Fibroblast of gingiva (primary cell): ENCODE data around the gene FBXL14.

ENCODE experiments used
- DNase-seq: peaks from one replicate; pipeline ENCODE4 v3.0.0-alpha.2; 2011; ENCODE audit warnings: low read depth

The FBXL14 gene

DNA sequence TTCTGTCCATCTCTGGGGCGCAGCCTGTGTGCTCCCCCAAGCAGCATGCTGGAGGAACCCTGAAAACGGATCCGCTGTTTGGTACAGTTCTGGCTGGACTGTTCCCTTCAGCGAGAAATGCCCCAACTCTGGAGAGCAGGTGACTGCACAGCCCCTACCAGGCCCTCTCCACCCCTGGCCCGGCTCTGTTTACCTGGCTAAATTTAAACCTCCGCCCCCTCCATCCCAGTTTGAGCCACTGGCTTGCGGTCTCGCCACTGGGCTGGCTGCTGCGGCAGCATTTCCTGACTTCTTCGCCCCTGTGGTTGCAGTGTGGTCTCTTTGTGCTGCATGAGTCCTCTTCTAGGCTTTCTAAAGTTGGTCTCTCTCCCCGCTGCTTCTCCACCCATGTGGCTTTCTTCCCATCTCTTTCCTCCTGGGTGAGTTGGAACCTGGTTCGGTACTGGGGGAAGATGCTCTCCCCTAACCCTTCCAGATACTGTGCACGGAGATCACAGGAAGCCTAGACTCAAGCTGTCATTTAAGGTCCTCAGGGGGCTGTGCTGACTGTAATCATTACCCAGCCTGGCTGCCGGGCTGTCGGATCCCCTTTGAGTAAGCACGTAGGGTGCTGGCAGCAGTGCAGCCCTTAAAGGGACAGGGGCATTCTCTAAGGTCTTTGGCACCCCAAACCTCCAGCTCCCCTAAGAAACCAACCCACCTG lies 60.6 kb downstream of the FBXL14 start:
- no peak for DNase-seq

DNA sequence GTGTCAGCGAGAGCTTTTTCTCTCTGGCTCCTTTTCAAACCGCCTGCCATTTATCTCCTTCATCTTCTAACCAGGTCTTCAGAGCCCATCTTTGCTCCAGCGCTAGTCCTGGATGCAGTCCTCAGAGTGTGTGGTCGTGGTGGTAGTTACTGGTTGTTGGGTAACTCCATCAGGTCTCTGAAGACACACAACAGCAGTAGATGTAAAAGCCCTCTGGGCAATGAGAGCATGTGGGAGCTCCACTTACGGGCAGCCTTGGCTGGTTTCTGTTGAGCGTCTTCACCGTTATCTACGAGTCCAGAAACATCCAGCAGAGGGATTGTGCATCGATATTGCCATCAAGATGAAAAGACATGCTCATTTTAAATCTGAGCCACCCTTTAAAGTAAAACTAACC lies 61.2 kb downstream of the FBXL14 start:
- DNase-seq: peak; percentile 62

DNA sequence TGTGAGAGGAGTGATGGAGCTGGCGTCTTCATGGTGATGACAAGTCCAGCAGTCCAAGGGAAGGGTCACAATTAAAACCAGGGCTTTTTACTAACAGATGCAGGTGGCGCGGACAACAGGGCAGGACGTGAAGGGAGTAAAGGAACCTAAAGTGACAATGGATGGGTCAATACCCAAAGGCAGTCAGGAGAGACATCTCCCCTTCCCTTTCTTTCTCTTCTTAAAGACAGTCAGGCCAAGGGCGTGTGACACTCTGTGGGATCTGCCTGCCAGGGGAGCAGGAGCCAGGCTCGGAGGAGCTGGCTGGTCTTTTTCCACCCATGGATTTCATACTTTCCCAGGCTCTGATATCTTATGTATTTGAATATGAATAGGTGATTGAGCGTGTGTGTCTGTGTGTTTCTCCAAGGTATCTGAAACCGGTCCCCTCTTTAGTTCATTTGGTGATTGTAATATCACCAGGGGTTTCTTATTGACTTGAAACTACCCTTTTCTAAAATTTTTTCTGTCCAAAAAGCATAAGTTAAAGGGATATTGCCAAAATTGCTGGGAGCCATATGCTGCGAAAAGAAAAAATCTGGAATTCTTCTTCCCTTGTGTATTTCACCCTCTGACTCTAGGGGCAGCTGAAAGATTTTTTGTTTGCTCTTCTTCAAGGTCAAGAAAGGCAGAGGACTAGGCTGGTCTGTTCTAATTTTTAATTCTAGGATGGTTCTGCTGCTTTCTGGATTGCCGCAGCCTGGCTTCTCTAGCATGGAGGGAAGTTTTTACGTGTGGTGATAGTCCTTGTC lies 61.8 kb downstream of the FBXL14 start:
- no peak for DNase-seq

DNA sequence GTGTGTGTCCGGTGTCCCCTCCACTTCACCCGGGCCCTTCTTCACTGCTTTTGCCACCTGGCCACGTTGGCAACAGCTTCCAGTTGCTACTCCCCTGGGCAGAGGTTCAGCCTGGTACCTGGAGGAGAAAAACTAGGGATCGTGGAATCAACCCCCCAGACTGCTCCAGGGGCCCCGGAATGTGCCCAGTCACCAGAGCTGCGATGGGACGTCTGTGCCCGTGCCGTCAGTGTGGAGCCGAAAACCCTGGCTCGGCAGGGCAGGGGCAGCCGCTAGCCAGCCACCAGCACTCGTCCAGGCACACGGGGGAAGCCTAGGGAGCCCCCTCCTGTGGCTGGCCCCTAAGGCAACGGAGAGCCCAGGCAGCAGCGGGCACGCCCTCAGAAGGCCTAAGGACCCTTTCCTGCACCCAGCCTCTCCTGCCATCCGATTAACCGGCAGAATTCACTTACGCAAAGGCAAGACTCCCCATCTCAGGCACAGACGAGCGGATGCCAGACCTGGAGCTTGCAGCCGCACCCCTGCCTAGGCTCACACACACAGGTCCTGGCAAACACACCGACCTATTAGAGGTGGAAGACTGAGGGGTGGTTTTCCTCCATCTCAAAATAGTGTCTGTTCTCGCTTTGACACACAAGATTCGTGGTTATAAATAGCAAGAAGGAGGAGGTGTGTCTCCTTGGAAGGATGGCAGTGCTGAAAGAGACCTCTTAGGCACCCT lies 62.6 kb downstream of the FBXL14 start:
- no peak for DNase-seq

DNA sequence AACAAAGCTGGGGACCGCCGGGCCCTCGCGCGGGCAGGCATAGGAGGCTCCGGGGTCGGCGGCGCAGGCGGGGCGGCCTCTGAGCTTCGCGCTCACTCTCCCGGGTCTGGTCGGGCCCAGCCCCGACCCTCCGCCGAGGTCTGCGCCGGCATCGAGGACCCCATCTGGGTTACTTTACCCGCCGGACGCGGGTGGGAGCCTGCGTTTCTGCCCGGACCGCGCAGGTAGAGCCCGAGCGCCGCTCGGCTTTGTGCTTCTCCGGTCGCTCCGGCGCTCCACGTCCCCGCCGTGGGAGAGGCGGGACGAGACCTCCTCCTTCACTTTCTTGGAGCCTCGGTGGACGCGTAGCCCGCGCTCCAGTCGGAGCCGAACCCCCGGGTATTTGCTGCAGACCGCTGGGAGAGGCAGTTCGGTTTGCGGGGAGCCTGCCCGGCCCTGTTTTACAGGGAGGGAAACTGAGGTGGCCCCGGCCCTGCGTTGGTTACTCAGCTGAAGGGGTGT lies 63.2 kb downstream of the FBXL14 start:
- DNase-seq: no peak

DNA sequence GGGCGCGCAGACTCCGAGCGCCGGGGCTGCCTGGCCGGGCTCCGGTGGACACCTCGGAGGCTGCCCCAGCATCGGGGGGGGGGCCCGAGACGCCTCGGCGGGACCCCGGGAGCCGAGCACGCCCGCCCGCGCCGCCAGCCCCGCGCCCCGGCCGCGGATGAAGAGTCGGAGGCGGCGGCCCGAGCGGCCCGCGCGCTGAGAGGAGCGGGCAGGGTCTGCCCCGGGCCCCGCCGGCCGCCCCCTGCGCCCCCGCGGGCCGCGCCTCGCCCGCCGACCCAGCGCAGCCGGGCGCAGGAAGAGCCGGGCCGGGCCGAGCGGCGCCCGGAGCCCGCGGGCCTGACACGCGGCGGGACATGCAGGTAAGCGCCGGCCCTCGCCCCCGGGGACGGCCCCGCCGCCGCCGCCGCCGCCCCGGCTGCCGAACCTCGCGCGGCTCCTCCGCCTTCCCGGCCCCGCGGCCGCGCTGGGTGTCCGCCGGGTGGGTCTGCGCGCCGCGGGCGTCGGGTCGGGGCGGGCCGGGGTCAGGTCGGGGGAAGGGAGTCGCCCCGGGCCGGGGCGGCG lies 63.7 kb downstream of the FBXL14 start:
- no peak for DNase-seq

DNA sequence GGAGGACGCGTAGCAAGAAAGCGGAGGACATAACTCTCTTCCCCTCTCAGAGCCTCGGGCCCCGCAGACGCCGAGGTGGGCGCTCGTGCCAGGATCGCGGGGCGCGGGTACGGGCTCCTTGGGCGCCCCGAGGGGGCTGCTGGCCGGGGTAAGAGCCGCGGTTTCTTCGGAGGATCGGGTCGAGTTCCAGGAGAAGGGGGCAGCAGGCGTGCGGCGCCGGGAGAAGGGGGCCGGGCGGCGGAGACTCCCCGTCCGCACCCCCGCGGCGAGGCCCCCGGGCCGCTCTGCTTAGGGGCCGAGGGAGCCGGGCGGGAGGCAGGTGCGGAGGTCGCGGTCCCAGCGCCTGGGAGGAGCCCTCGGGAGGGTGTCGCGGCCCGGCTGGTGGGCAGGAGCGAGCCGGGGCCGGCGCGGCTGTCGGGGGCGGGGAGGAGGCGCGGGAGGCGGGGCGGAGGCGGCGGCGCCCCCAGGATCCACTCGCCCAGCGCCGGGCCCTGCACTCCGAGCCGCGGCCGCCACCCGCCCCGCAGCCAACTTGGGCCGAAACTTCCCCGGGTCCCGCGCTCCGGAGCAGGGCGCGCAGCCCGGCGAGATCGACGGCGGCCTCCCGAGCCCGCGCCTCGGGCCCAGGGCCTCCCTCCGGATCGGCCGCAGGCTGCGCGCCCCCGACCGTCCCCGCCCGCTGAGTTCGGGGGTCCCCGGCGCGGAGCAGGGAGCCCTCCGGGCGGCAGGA lies 64.4 kb downstream of the FBXL14 start:
- DNase-seq: peak; percentile 47

DNA sequence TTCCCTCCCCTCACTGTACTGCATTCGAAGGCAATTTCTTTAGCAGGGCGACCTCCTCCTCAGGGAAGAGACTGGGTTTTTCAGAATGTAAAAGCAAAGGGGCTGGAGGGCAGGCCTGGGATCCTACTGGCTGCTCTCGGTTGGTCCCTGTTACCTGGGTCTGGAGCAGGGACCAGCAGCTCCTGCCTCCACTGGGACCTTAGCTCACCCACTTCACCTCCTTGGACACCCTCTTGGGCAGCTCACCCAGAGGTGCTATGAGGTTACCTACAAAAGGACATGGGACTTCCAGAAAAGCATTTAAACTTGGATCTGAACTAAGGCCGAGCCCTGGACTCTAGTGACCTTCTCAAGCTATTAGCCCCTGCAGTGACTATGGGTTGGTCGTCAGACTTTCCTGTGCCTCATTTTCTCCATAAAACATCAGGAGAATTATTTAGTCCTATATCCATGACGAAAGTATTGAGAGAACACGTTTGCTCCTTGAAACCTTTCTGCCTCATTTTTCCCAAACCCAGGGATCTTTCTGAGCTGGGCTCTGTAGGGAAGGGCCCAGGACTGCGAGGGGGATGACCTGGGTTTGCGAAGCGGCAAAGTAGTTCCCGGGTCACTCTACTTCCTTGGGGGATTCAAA lies 65.0 kb downstream of the FBXL14 start:
- no peak for DNase-seq

DNA sequence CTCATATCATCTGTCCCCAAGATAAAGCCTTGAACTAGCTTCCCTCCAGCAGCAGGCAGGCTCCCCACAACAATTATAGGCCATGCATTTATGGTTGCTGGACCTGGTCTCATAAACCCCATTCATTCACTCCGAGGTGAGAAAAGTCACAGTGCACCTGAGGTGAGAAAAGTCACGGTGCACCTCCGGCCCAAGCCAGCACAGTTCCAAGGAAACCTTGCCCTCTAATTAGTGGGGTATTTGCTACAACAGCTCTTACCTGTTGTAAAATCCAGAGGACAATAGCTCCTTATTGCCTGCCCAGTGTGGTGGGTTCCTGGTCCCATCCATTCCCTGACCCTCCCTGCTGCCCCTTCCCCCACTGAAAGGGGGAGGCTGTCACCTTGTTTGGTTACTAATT lies 65.6 kb downstream of the FBXL14 start:
- DNase-seq: no peak

DNA sequence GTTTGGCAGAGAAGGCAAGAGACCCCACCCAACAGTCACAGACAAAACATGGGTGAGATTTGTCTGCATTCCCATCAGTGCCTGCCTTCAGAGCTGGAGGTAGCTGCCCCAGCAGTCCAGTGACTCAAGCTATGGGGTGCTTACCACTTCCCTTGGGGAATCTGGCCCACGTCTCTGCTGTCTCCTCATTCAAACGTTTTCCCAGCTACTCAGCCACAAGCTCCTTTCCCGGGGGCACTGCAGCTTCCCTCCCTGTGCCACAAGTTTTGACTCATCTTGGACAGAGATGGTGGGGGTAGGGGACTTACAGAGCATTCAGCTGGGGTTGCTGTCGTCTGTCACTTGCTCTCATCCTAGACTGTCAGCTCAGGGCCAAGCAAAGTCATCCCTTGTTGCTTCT lies 66.6 kb downstream of the FBXL14 start:
- peak; percentile 36 for DNase-seq

DNA sequence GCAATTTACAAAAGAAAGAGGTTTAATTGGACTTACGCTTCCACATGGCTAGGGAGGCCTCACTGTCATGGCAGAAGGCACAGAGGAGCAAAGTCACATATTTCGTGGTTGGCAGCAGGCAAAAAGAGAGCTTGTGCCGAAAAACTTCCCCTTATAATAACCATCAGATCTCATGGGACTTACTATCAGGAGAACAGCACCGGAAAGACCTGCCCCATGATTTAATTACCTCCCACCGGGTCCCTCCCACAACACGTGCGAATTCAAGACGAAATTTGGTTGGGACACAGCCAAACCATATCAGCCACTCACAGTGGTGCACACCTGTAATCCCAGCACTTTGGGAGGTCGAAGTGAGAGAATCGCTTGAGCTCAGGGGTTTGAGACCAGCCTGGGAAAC lies 68.5 kb downstream of the FBXL14 start:
- DNase-seq: no peak

DNA sequence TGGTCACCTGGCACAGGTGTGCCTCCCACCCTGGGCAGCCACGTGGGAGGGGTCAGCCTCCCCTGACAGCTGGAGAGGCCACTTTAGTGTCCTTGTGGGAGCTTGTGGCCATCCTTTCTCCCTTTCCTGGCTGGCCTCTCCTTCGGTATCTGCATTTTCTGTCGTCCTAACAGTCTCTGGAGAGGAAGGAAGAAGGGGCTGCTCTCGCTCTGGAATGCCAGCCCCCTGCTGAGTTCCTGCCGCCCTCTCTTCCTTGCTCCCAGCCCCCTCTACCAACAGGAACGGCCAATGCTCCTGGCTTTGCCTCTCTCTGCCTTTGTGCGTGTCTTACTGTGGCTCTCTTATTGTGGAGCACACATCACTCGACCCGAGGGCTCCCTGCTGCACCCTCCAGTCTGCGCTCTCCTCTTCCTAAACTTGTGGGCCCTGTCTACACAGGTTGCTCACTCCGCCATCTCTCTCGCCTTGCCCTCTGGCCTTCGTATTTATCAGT lies 70.8 kb downstream of the FBXL14 start:
- DNase-seq: no peak

DNA sequence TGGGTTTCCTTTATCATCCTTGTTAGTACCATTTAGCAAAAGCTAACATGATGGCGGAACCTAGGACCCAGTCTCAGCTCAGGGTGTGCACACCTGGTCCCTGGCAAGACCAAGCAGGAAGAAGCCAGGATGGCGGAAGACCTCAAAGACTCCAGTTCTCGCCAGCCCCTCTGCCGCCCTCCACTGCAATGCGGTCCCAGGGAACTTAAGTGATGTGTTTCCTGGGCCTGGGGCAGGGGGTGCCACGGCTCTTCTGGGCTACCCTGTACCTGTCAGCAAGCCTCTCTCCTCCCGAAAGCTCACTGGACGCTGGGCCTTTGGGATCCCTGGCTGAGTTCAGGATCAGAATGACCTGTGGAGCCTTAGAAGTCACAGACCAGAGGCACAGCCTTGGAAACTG lies 71.3 kb downstream of the FBXL14 start:
- no peak for DNase-seq

DNA sequence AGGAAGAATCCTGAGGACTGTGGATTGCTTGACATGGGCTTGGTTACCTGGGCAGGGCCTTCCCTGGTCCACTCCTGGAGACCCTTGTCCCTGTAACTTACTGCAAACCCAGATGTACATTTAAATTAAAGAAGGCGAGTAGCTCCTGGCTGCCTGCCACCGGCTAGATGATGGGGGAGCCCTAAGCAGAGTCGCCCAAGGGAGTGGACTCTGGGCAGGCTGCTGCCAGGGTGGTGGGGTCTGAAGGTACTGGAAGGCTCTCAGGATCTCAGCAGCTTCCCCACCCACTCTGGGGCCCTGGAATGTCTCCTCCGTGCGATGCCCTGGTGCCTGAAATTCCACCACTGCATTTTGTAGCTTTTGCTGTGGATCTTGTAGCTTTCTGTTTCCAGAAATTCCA lies 74.7 kb downstream of the FBXL14 start:
- no peak for DNase-seq

DNA sequence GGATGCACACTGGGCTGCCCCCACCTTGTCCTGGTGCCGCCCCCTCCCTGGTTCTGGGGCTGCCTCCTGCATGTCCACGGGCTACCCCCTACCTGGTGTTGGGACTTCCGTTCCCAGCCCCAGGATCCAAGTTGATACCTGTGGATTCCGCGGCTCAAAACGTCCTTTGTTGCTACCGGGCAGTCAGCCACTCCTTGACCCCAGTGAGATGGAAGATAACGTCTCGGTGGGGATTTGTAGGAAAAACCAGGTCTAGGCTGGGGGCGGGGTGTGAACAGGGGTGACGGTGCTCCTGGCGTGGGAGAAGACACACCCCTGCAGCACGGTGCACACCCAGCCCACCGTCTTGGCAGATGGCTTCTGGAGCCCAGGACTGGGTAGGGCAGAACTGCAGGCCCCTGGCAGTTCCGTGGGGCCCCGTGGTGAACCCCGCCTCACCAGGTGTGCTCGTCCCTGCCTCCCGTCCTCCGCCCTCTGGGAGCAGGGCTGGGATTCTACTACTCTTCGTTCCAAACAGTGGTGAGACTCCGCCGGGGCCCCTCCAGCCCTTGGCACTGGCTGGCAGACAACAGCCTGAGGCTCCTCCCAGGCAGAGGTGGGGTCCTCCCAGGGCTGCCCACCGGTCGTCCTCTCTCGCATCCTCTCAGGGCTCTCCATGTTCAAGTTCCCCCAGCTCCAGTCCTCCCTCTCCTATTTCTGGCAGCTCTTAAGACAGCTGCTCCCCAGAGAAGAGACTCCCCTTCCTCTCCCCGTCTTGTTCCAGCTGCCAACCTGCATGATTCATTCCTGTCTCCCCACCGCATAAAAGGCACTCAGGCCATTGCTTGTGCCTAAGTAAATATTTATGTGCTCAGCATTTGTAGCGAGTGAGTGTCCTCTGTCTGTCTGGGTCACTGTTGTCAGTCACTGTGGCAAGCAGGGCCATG lies 75.5 kb downstream of the FBXL14 start:
- DNase-seq: peak; percentile 60

DNA sequence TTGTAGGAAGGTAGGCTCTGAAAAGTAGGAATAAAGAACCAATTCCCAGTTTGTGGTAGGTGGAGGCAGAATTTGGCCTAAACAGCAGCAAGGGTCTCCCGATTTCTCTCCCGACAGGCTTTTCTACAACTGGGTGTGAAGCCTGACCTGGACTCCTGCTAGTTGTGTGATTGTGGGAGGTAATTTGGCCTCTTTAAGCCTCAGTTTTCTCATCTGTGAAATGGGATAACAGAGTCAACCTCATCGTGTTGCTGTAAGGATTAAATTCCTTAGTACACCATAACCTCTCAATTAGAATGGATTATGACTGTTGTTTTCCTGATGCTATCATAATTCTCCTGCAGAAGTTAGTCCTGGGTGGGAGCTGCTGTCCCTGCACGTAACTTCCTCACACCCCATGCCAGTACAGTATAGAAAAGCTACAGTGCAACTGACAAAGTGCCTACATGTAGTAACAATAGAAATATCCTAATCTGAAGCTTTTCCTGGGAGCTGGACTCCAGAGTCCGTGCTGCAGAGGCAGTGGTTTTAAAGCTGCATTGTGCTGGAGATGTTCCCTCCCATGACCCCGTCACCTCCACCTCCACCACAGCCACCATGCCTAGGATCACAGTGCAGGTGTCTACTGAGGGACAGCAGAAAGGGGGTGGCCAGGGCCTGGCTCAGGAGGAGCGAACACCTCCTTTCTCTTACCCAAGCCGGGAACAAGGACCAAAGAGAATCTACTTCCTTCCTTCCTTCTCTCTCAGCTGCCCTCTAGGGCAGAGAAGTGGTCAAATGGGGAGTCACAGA lies 76.5 kb downstream of the FBXL14 start:
- DNase-seq: no peak

DNA sequence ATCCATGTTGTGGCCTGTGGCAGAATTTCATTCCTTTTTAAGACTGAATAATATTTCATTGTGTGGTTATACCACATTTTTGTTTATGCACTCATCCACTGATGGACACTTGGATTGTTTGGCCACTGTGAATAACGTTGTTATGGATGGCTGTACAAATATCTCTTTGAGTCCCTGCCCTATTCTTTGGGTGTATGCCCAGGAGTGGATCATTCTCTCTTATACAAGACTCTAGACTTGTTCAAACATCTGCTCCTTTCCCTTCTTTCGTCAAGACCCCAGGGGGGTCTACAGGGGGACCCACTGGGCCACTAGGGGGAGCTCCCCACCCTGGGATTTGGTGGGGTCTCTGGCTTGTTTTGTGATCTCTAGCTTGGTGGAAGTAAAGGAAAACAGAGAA lies 77.4 kb downstream of the FBXL14 start:
- peak; percentile 82 for DNase-seq
